HFFc6 (cell line): ENCODE data around the gene UBA52. TPM values are rescaled to one million over a fixed set of nuclear protein-coding genes. Genes with fewer than 3 reads are reported as not detected.
"Not testable (repeated sequence)": the region's sequence is repeated elsewhere in the genome, so short reads cannot be mapped to it uniquely, and the experiment has no call there.

Experiments used
- DNase-seq: peaks from one replicate; pipeline ENCODE4 v3.0.0-alpha.2; 2018
- H3K27ac Mint-ChIP-seq: 2 replicates; pipeline ENCODE4 v1.8.0; 2020; ENCODE audit warnings: mild to moderate bottlenecking, mixed read lengths
- H3K27me3 Mint-ChIP-seq: 2 replicates; pipeline ENCODE4 v1.8.0; 2021; ENCODE audit warnings: mild to moderate bottlenecking, moderate library complexity, mixed read lengths; ENCODE audit not compliant: insufficient read depth
- H3K36me3 Mint-ChIP-seq: 2 replicates; pipeline ENCODE4 v1.8.0; 2021; ENCODE audit warnings: low read depth, mixed read lengths
- H3K4me1 Mint-ChIP-seq: 2 replicates; pipeline ENCODE4 v1.8.0; 2020; ENCODE audit warnings: low read depth, mixed read lengths
- H3K4me3 Mint-ChIP-seq: 2 replicates; pipeline ENCODE4 v1.8.0; 2020; ENCODE audit warnings: mild to moderate bottlenecking, moderate library complexity, mixed read lengths
- H3K9me3 Mint-ChIP-seq: 2 replicates; pipeline ENCODE4 v1.8.0; 2020; ENCODE audit warnings: mild to moderate bottlenecking, mixed read lengths
- CTCF ChIP-seq: fragments of 200-600 bp; sonication (generic); IDR thresholded peaks from 2 replicates; pipeline ENCODE4 v1.5.0; 2021; ENCODE audit warnings: antibody characterized with exemption, mild to moderate bottlenecking
- total RNA-seq, 6 experiments: library from RNA; stranded (reverse); fragmentation: NEBNext Ultra II Directional; extraction: Animal tissue kit (Norgen Biotek cat#: 25700); gene quantifications; 2 replicates in 1 of 6; 3 replicates in 5 of 6; pipeline ENCODE4 v1.2.3, GENCODE V29; 2021

Gene UBA52
- total RNA-seq, 6 experiments from 2014 or later, result 1,140 to 1,305 (median 1,270) TPM

- no peak overlapping the region for H3K27ac Mint-ChIP-seq
- no peaks in the 10 kb centered on the region for H3K36me3 Mint-ChIP-seq
- TF ChIP-seq CTCF, result no peak
- peaks cover 7% of the 10 kb centered on the region; the same call in 1 of the 2 replicates for H3K27me3 Mint-ChIP-seq
- no peaks in the 10 kb centered on the region for H3K9me3 Mint-ChIP-seq
- no peak for DNase-seq
- H3K4me1 Mint-ChIP-seq, result peaks cover 11% of the 10 kb centered on the region
- H3K4me3 Mint-ChIP-seq, result no peak overlapping the region
These were observed 26.4 kb downstream of the UBA52 start for GRCh38 chr19:18597809-18598660.

GRCh38 chr19:18599485-18599884, 27.8 kb downstream of the UBA52 start:
- Mint-ChIP-seq H3K9me3 (no peaks in the 10 kb centered on the region), H3K4me1 (peaks cover 5% of the 10 kb centered on the region), H3K4me3 (no peak overlapping the region), H3K27ac (no peak overlapping the region), H3K36me3 (no peaks in the 10 kb centered on the region), H3K27me3 (peaks cover 10% of the 10 kb centered on the region; the same call in 1 of the 2 replicates)
- DNase-seq, result no peak
- TF ChIP-seq CTCF, result no peak

DNA sequence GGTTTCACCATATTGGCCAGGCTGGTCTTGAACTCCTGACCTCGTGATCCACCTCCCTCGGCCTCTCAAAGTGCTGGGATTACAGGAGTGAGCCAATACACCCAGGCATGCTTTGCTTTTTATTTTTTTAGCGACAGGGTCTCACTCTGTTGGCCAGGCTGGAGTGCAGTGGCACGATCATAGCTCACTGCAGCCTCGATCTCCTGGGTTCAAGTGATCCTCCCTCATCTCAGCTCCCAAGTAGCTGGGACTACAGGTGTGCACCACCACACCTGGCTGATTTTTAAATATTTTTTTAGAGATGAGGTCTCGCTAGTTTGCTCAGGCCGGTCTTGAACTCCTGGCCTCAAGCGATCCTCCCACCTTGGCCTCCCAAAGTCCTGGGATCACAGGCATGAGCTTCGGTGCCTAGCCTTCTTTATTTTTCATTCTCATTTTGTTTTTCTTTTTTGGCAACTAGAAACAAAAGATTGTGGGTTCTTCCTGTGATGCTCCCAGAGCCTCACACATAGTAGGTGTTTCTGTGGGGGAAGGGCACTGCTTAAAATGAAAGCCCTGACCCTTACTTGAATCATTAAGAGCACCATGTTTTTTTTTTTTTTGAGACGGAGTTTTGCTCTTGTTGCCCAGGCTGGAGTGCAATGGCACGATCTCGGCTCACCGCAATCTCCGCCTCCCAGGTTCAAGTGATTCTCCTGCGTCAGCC, 29.2 kb downstream of the UBA52 start:
- H3K27me3 Mint-ChIP-seq, result peaks cover 16% of the 10 kb centered on the region
- not testable (repeated sequence) for H3K36me3 Mint-ChIP-seq

GRCh38 chr19:18601875-18602274, 30.2 kb downstream of the UBA52 start:
- H3K36me3 Mint-ChIP-seq, result no peaks in the 10 kb centered on the region
- H3K9me3 Mint-ChIP-seq, result no peaks in the 10 kb centered on the region
- TF ChIP-seq CTCF, result no peak
- H3K27me3 Mint-ChIP-seq, result peaks cover 12% of the 10 kb centered on the region
- H3K4me1 Mint-ChIP-seq, result no peaks in the 10 kb centered on the region
- DNase-seq, result no peak
- no peak overlapping the region for H3K4me3 Mint-ChIP-seq
- no peak overlapping the region for H3K27ac Mint-ChIP-seq

More for the DNA sequence above, 29.2 kb downstream of the UBA52 start:
- not testable (repeated sequence) for H3K4me1 Mint-ChIP-seq, H3K4me3 Mint-ChIP-seq, H3K9me3 Mint-ChIP-seq, DNase-seq, H3K27ac Mint-ChIP-seq

DNA sequence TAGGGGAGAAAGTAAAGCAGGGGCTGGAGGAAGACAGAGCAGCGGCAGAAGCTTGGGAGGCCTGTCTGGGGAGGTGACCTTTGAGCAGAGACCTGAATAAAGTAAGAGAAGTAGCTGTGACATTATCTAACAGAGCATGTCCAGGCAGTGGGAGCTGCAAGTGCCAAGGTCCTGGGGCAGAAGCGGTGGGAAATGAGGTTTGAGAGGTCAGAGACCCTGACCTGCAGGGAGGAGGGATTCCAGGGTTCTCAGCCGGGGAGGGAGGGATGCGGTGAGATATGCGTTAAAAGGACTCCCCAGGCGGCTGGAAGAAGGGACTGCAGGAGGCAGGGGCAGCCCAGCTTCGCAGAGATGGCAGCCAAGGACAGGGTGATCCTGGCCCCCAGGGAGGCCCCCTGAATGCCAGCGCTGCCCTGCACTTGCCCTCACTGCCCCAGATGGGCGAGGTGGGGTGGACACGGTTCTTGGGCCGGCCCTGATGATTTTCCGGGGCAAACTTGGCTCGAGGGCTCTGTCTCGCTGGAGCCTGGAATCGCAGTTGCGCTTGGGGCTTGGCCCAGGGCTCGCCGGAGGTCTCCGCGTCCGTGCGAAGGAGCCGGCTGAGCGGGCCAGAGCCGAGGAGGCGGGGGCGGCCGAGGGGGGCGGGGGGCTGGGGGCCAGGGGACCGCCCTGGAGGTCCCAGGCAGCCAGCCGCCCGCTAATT, 31.7 kb downstream of the UBA52 start:
- Mint-ChIP-seq H3K4me3 (no peak overlapping the region), H3K4me1 (no peaks in the 10 kb centered on the region), H3K36me3 (no peaks in the 10 kb centered on the region), H3K27ac (no peak overlapping the region), H3K9me3 (no peaks in the 10 kb centered on the region), H3K27me3 (peaks cover 21% of the 10 kb centered on the region)
- peak; percentile 33 for TF ChIP-seq CTCF
- no peak for DNase-seq
